T-cell (primary cell): ENCODE results near the gene CHRNB1. TPM values are rescaled to one million over a fixed set of nuclear protein-coding genes. Genes with fewer than 3 reads are reported as not detected.

Experiments
- ATAC-seq, 4 experiments: fragments of 200-7000 bp in 3 of 4; fragments of 150-1000 bp in 1 of 4; cut with Tn5 transposase; replicated peaks in 1 of 4; 1 replicate in 3 of 4; 2 replicates in 1 of 4; pipeline ENCODE4 v1.10.0; 2021; ENCODE audit warnings: moderate library complexity in 3 of 4, mild to moderate bottlenecking in 2 of 4, moderate number of reproducible peaks in 1 of 4
- CTCF ChIA-PET, 2 donors: fragments of 300-600 bp; sonication (Branson Sonifier 250); formaldehyde crosslinking; loops; one replicate each; lab custom pipeline; 2022; ENCODE audit warnings: antibody characterized with exemption in 2 of 2; lab: Charles Lee
- POLR2A ChIA-PET, 2 donors: fragments of 300-600 bp; sonication (Branson Sonifier 250); formaldehyde crosslinking; loops; one replicate each; lab custom pipeline; 2022; ENCODE audit warnings: antibody characterized with exemption in 2 of 2; lab: Charles Lee
- DNase-seq, 35 experiments: peaks; one replicate each; pipeline versions ENCODE4 v3.0.0 to v3.0.0-alpha.2; 2013 to 2023
- H3K27ac ChIP-seq: one replicate; pipeline ENCODE4 v1.5.1; 2013; ENCODE audit warnings: low read length
- H3K27me3 ChIP-seq, 2 experiments: replicated peaks in 1 of 2; 1 replicate in 1 of 2; 2 replicates in 1 of 2; pipeline versions ENCODE4 v1.6.1 to v1.7.0; 2013; ENCODE audit warnings: low read length in 1 of 2, mixed read lengths in 1 of 2; ENCODE audit not compliant: control insufficient read depth in 2 of 2, insufficient read depth in 2 of 2; ENCODE audit errors: extremely low read depth in 1 of 2
- H3K36me3 ChIP-seq, 2 donors: 1 replicate in 1 of 2; 2 replicates in 1 of 2; pipeline versions ENCODE4 v1.6.1 to v1.7.0; 2013; ENCODE audit warnings: low read length in 1 of 2; ENCODE audit not compliant: control insufficient read depth in 2 of 2, insufficient read depth in 1 of 2; ENCODE audit errors: extremely low read depth in 1 of 2
- H3K4me1 ChIP-seq, 2 experiments: 1 replicate in 1 of 2; 2 replicates in 1 of 2; pipeline versions ENCODE4 v1.6.1 to v1.7.0; 2013; ENCODE audit warnings: low read length in 2 of 2, mixed read lengths in 1 of 2; ENCODE audit not compliant: insufficient read depth in 2 of 2, control insufficient read depth in 1 of 2; ENCODE audit errors: extremely low read depth in 1 of 2
- H3K4me3 ChIP-seq, 2 donors: 1 replicate in 1 of 2; 2 replicates in 1 of 2; pipeline versions ENCODE4 v1.5.1 to v1.7.0; 2013; ENCODE audit warnings: mild to moderate bottlenecking in 2 of 2, low read length in 1 of 2, moderate library complexity in 1 of 2; ENCODE audit not compliant: control insufficient read depth in 1 of 2; ENCODE audit errors: extremely low read depth in 1 of 2
- H3K9me3 ChIP-seq: 2 replicates; pipeline ENCODE4 v1.7.0; 2013
- H3K27ac Mint-ChIP-seq, 2 donors: one replicate each; pipeline ENCODE4 v1.8.0; 2020 to 2021; ENCODE audit warnings: mild to moderate bottlenecking in 2 of 2, mixed read lengths in 2 of 2
- H3K27me3 Mint-ChIP-seq, 2 donors: one replicate each; pipeline ENCODE4 v1.8.0; 2021 to 2022; ENCODE audit warnings: mixed read lengths in 2 of 2
- H3K36me3 Mint-ChIP-seq: one replicate; pipeline ENCODE4 v1.8.0; 2021; ENCODE audit warnings: mixed read lengths
- H3K4me1 Mint-ChIP-seq, 3 donors: one replicate each; pipeline ENCODE4 v1.8.0; 2020 to 2022; ENCODE audit warnings: mixed read lengths in 3 of 3, mild to moderate bottlenecking in 1 of 3
- H3K4me3 Mint-ChIP-seq, 3 donors: one replicate each; pipeline ENCODE4 v1.8.0; 2020 to 2022; ENCODE audit warnings: mild to moderate bottlenecking in 3 of 3, mixed read lengths in 3 of 3, moderate library complexity in 3 of 3
- H3K9me3 Mint-ChIP-seq, 3 donors: one replicate each; pipeline ENCODE4 v1.8.0; 2020 to 2022; ENCODE audit warnings: mixed read lengths in 3 of 3
- WGBS: methylation state at CpG from one replicate; pipeline ENCODE4 v1.1.5; 2013; ENCODE audit warnings: missing lambda C conversion rate; ENCODE audit not compliant: insufficient coverage; 5-methylcytosine and 5-hydroxymethylcytosine counted together
- total RNA-seq, 35 experiments: library from RNA in 6 of 35; stranded (reverse) in 6 of 35; fragments of 120-200 nt in 1 of 35; gene quantifications; one replicate each; pipeline versions ENCODE4 v1.2.1 to v1.2.4 and lab custom pipeline; 2013 to 2026

CHRNB1 gene
- total RNA-seq, 5 donors from 2014 or later (not counting 1 experiment from before 2014, with no cell fraction given) = 6.6 to 12.0 (median 11.0) TPM

GRCh38 chr17:7442142-7442541 lies 2.7 kb upstream of the CHRNB1 start:
- H3K27ac ChIP-seq = no peak overlapping the region
- Mint-ChIP-seq H3K4me3 (no peak overlapping the region), H3K36me3 (no peaks in the 10 kb centered on the region), H3K27ac (peak overlapping the region in 1 of 2 donors; percentile 28), H3K27me3 (peaks cover 43 to 73% of the 10 kb centered on the region in 2 donors), H3K4me1 (peaks cover 45 to 51% (median 50%) of the 10 kb centered on the region in 3 donors), H3K9me3 (no peaks in the 10 kb centered on the region)
- CTCF ChIA-PET = interaction anchor here in 1 of 2 donors (1.1 kb wide), 1 partner anchor 13 kb away, joined by 4 read pairs; no protein-coding TSS in a partner anchor
- ATAC-seq (no peak), DNase-seq (no peak)
- H3K4me3 ChIP-seq = no peak overlapping the region
- no peaks in the 10 kb centered on the region for H3K9me3 ChIP-seq
- no peaks in the 10 kb centered on the region for H3K36me3 ChIP-seq
- no CpG with 5 or more reads among the region's 2 CpGs for WGBS
- peaks cover 0 to 96% of the 10 kb centered on the region in 2 experiments for H3K27me3 ChIP-seq
- H3K4me1 ChIP-seq = peaks cover 13 to 62% of the 10 kb centered on the region in 2 experiments
- POLR2A ChIA-PET = interaction anchor here in 1 of 2 donors (0.6 to 1.0 kb wide), 2 partner anchors 63 to 66 kb away, joined by 3 to 5 read pairs; no protein-coding TSS in a partner anchor

- peaks cover 4 to 46% of the 10 kb centered on the region in 2 experiments for H3K4me1 ChIP-seq
These were observed 1.1 kb upstream of the CHRNB1 start for GRCh38 chr17:7443499-7444485.

GRCh38 chr17:7445619-7445968 lies 733 bp downstream of the CHRNB1 start:
- Mint-ChIP-seq H3K4me1 (peaks cover 22 to 32% (median 29%) of the 10 kb centered on the region in 3 donors), H3K4me3 (peak overlapping the region; percentile 63 to 76 (median 64)), H3K27me3 (peaks cover 34 to 65% of the 10 kb centered on the region in 2 donors), H3K9me3 (peaks cover 0 to 3% (median 0%) of the 10 kb centered on the region in 3 donors), H3K27ac (peak overlapping the region in 1 of 2 donors; percentile 20), H3K36me3 (peaks cover 9% of the 10 kb centered on the region)
- H3K9me3 ChIP-seq = no peaks in the 10 kb centered on the region
- H3K4me3 ChIP-seq = peak overlapping the region; percentile 24 to 54
- H3K27me3 ChIP-seq = peaks cover 2 to 79% of the 10 kb centered on the region in 2 experiments
- DNase-seq = peak in 18 of 35 experiments; percentile 19 to 57 (median 30)
- H3K27ac ChIP-seq = no peak overlapping the region
- POLR2A ChIA-PET = interaction anchor here in 1 of 2 donors (0.5 to 0.6 kb wide), 3 partner anchors 8 to 31 kb away, joined by 3 to 6 read pairs (median 5); no protein-coding TSS in a partner anchor
- WGBS = 10% methylated on average over 11 of the region's 16 CpGs
- ATAC-seq = peak; percentile 78 to 91 (median 90)
- no peaks in the 10 kb centered on the region for H3K36me3 ChIP-seq
- CTCF ChIA-PET = interaction anchor here (0.6 kb wide), 5 partner anchors 9 to 612 kb away, joined by 3 to 5 read pairs (median 4); partner anchors contain the start of gene TMEM102 (in 1 of the 2)
- peaks cover 0 to 28% of the 10 kb centered on the region in 2 experiments for H3K4me1 ChIP-seq

More at GRCh38 chr17:7443499-7444485, 1.1 kb upstream of the CHRNB1 start:
- WGBS = 100% methylated on average over 1 of the region's 7 CpGs
- H3K36me3 Mint-ChIP-seq = peaks cover 5% of the 10 kb centered on the region
- Histone ChIP-seq H3K4me3 (no peak overlapping the region), H3K27me3 (peaks cover 2 to 95% of the 10 kb centered on the region in 2 experiments), H3K36me3 (no peaks in the 10 kb centered on the region), H3K9me3 (no peaks in the 10 kb centered on the region), H3K27ac (no peak overlapping the region)
- DNase-seq (no peak), ATAC-seq (no peak)
- peaks cover 32 to 43% (median 43%) of the 10 kb centered on the region in 3 donors for H3K4me1 Mint-ChIP-seq
- peaks cover 0 to 3% (median 0%) of the 10 kb centered on the region in 3 donors for H3K9me3 Mint-ChIP-seq
- peak overlapping the region in 1 of 3 donors; percentile 22 for H3K4me3 Mint-ChIP-seq
- ChIA-PET POLR2A (interaction anchor here (0.5 to 1.1 kb wide), 6 partner anchors 9 to 137 kb away, joined by 3 to 8 read pairs (median 3); partner anchors contain the start of genes TMEM102 (in 1 of the 2) and TMEM256 (in 1 of the 2)), CTCF (interaction anchor here (0.5 to 1.0 kb wide), 3 partner anchors 11 to 236 kb away, joined by 3 to 9 read pairs (median 3); no protein-coding TSS in a partner anchor)
- H3K27me3 Mint-ChIP-seq = peaks cover 43 to 77% of the 10 kb centered on the region in 2 donors
- H3K27ac Mint-ChIP-seq = peak overlapping the region in 1 of 2 donors; percentile 62

- no peak overlapping the region for H3K27ac Mint-ChIP-seq
- peaks cover 20 to 31% (median 27%) of the 10 kb centered on the region in 3 donors for H3K4me1 Mint-ChIP-seq
- ATAC-seq = no peak
These were observed 3.6 kb downstream of the CHRNB1 start for GRCh38 chr17:7448461-7448860.

GRCh38 chr17:7459961-7460545 lies 15.2 kb downstream of the CHRNB1 start:
- H3K4me1 Mint-ChIP-seq = peaks cover 10 to 22% (median 16%) of the 10 kb centered on the region in 3 donors
- no peak overlapping the region for H3K4me3 ChIP-seq
- peaks cover 2 to 20% of the 10 kb centered on the region in 2 donors for H3K36me3 ChIP-seq
- CTCF ChIA-PET = interaction anchor here in 1 of 2 donors (0.7 kb wide), 1 partner anchor 16 kb away, joined by 3 read pairs; no protein-coding TSS in a partner anchor
- DNase-seq = no peak
- H3K36me3 Mint-ChIP-seq = peaks cover 6% of the 10 kb centered on the region
- POLR2A ChIA-PET = interaction anchor here in 1 of 2 donors (0.6 kb wide), 1 partner anchor 35 kb away, joined by 3 read pairs; no protein-coding TSS in a partner anchor
- H3K4me3 Mint-ChIP-seq = no peak overlapping the region
- H3K4me1 ChIP-seq = peaks cover 0 to 10% of the 10 kb centered on the region in 2 experiments
- H3K27ac ChIP-seq = no peak overlapping the region
- H3K9me3 ChIP-seq = no peaks in the 10 kb centered on the region
- ATAC-seq = no peak
- WGBS = no CpG with 5 or more reads among the region's 3 CpGs
- H3K27me3 Mint-ChIP-seq = no peaks in the 10 kb centered on the region
- peak overlapping the region in 1 of 2 donors; percentile 58 for H3K27ac Mint-ChIP-seq
- H3K27me3 ChIP-seq = no peaks in the 10 kb centered on the region
- H3K9me3 Mint-ChIP-seq = no peaks in the 10 kb centered on the region

More at GRCh38 chr17:7448461-7448860, 3.6 kb downstream of the CHRNB1 start:
- peaks cover 14% of the 10 kb centered on the region for H3K36me3 Mint-ChIP-seq
- Histone ChIP-seq H3K9me3 (no peaks in the 10 kb centered on the region), H3K4me1 (peaks cover 0 to 24% of the 10 kb centered on the region in 2 experiments), H3K27ac (no peak overlapping the region), H3K4me3 (no peak overlapping the region), H3K27me3 (peaks cover 2 to 51% of the 10 kb centered on the region in 2 experiments), H3K36me3 (peaks cover 0 to 2% of the 10 kb centered on the region in 2 donors)
- peaks cover 0 to 3% (median 0%) of the 10 kb centered on the region in 3 donors for H3K9me3 Mint-ChIP-seq
- DNase-seq = no peak
- H3K4me3 Mint-ChIP-seq = no peak overlapping the region
- H3K27me3 Mint-ChIP-seq = peaks cover 22 to 38% of the 10 kb centered on the region in 2 donors
- ChIA-PET CTCF (interaction anchor here in 1 of 2 donors (0.6 kb wide), 2 partner anchors 23 to 168 kb away, joined by 3 read pairs; no protein-coding TSS in a partner anchor), POLR2A (no interaction called here)
- WGBS = no CpG with 5 or more reads among the region's 7 CpGs
